ENCODE data around the gene NOTUM. TPM values are rescaled to one million over a fixed set of nuclear protein-coding genes. Genes with fewer than 3 reads are reported as not detected.
A peak's percentile ranks its signal among the peaks of the same experiment; 100 is the strongest.

NOTUM gene
- total and polyA plus RNA-seq, 2 of the 4 experiments (the other 2 are of a cell fraction) = 0.05 TPM; not detected in 1

GRCh38 chr17:81934850-81935708 is 25.9 kb downstream of the NOTUM start:
- H3K36me3 ChIP-seq (ENCODE audit: control insufficient read depth, insufficient read depth, low read length) = peaks cover 27% of the 10 kb centered on the region; the same call in 1 of the 2 replicates
- no peaks in the 10 kb centered on the region; the same call in 1 of the 2 replicates for H3K27me3 ChIP-seq (ENCODE audit: control insufficient read depth, insufficient read depth, low read length)
- H3K4me1 ChIP-seq (ENCODE audit: control insufficient read depth, insufficient read depth, low read length) = peaks cover 4% of the 10 kb centered on the region
- no peak overlapping the region for H3K27ac ChIP-seq (ENCODE audit: insufficient read depth, low read length)
- H3K56ac ChIP-seq (ENCODE audit: extremely low read depth, insufficient read depth, low read length) = no peak overlapping the region
- dilution Hi-C loops (cut with HindIII; ENCODE audit: low sequenced_read_pairs, unreplicated experiment) = no loop called here
- intact Hi-C loops (cut with micrococcal nuclease) = no loop called here
- in situ Hi-C loops (cut with MboI; ENCODE audit: low sequenced_read_pairs) = no loop called here
- no peak overlapping the region for H4K5ac ChIP-seq (ENCODE audit: low read depth, low read length)
- H4K8ac ChIP-seq (ENCODE audit: low read depth in 2 of 2, low read length in 2 of 2) = no peak overlapping the region
- no peak overlapping the region for H2AFZ ChIP-seq (replicated peaks; ENCODE audit: low read length, poor library complexity)
- no peak overlapping the region for H3K14ac ChIP-seq (replicated peaks; ENCODE audit: low read depth, low read length)
- H4K20me1 ChIP-seq (ENCODE audit: insufficient read depth, low read length) = peaks cover 11% of the 10 kb centered on the region
- ATAC-seq (ENCODE audit: low read depth) (no peak), DNase-seq (no peak)
- no peak overlapping the region for H4K91ac ChIP-seq (ENCODE audit: insufficient read depth, low read depth, low read length)
- H3K79me1 ChIP-seq (ENCODE audit: low read depth in 1 of 2, low read length in 2 of 2) = peaks cover 9 to 37% of the 10 kb centered on the region in 2 experiments
- ChIA-PET CTCF (no interaction called here), POLR2A (ENCODE audit: unreplicated experiment) (no interaction called here)
- H3K4ac ChIP-seq (ENCODE audit: low read depth, low read length) = no peak overlapping the region
- WGBS, 2 experiments (ENCODE audit: extremely low coverage in 2 of 2, insufficient read length in 1 of 2) = 91% methylated on average over 23 of the region's 38 CpGs; no CpG with 5 or more reads in 1 of the 2 experiments
- peaks cover 8% of the 10 kb centered on the region for H3K9me1 ChIP-seq (ENCODE audit: insufficient read depth, low read length)
- no TSS peak for BruUV-seq (replicated peaks)
- H3K4me2 ChIP-seq (ENCODE audit: low read depth, low read length) = no peak overlapping the region
- no peak overlapping the region for H2BK20ac ChIP-seq (ENCODE audit: low read depth, low read length)
- no peak overlapping the region for H2BK120ac ChIP-seq (ENCODE audit: low read depth, low read length)
- H2AK5ac ChIP-seq (ENCODE audit: low read depth, low read length) = no peak overlapping the region
- no peak overlapping the region for H2BK15ac ChIP-seq (ENCODE audit: low read depth, low read length)
- H3K18ac ChIP-seq (ENCODE audit: low read depth, low read length) = no peak overlapping the region
- no peaks in the 10 kb centered on the region for H3K9me3 ChIP-seq (ENCODE audit: control insufficient read depth, insufficient read depth, low read length)
- no peak overlapping the region for H3K23ac ChIP-seq (ENCODE audit: low read depth, low read length)
- H3K9ac ChIP-seq (ENCODE audit: low read depth, low read length) = no peak overlapping the region
- H2AK9ac ChIP-seq (replicated peaks; ENCODE audit: low read depth, low read length, poor library complexity) = peak overlapping the region; percentile 9
- no peak overlapping the region for H2BK5ac ChIP-seq (ENCODE audit: low read depth, low read length, poor library complexity, severe bottlenecking)
- TF ChIP-seq NFE2L2 (IDR thresholded peaks at IDR 0.05; ENCODE audit: low read depth, low read length) (no peak), MXI1 (IDR thresholded peaks at IDR 0.05; ENCODE audit: borderline replicate concordance, low read depth, low read length) (no peak), RAD21 (IDR thresholded peaks at IDR 0.05; ENCODE audit: low read length) (no peak), USF2 (IDR thresholded peaks at IDR 0.05; ENCODE audit: low read depth, low read length) (no peak), RCOR1 (IDR thresholded peaks at IDR 0.05; ENCODE audit: insufficient replicate concordance, low read length) (no peak), SMC3 (IDR thresholded peaks at IDR 0.05; ENCODE audit: low read depth, low read length) (no peak), FOS (IDR thresholded peaks at IDR 0.05; ENCODE audit: low read depth, low read length) (no peak), CHD1 (IDR thresholded peaks at IDR 0.05; ENCODE audit: low read depth, low read length) (no peak), POLR2A (IDR thresholded peaks at IDR 0.05; ENCODE audit: low read depth, low read length) (no peak), CEBPB (IDR thresholded peaks at IDR 0.05; ENCODE audit: low read depth, low read length) (no peak), CTCF (conservative IDR thresholded peaks at IDR 0.05; ENCODE audit: low read depth, low read length) (no peak), BHLHE40 (IDR thresholded peaks at IDR 0.05; ENCODE audit: low read depth, low read length) (no peak)
- H3K4me3 ChIP-seq (ENCODE audit: insufficient read depth, low read depth, low read length) = no peak overlapping the region
